H1 (cell line): Measurements from ENCODE around the gene BRAT1. TPM values are rescaled to one million over a fixed set of nuclear protein-coding genes. Genes with fewer than 3 reads are reported as not detected.

Source experiments
- CTCF ChIA-PET: fragments of 300-600 bp; sonication (Branson Sonifier 250); formaldehyde crosslinking; loops from one replicate; lab custom pipeline; 2021; ENCODE audit not compliant: partially characterized antibody; lab: Charles Lee
- POLR2A ChIA-PET: fragments of 300-600 bp; sonication (Branson Sonifier 250); formaldehyde crosslinking; loops from one replicate; lab custom pipeline; 2021; ENCODE audit warnings: inconsistent platforms; ENCODE audit not compliant: partially characterized antibody; lab: Charles Lee
- DNase-seq, 2 experiments: peaks; one replicate each; pipeline versions ENCODE4 v3.0.0 to v3.0.0-alpha.2; 2010 to 2022; ENCODE audit warnings: low spot score in 2 of 2, low read depth in 1 of 2, mixed read lengths in 1 of 2
- FAIRE-seq: peaks from 2 replicates; lab custom pipeline; 2011; peaks lifted over from hg19 to GRCh38; lab: Jason Lieb, UNC
- H2AFZ ChIP-seq: 2 replicates; pipeline ENCODE4 v1.8.1; 2012; ENCODE audit warnings: low read length, inconsistent platforms
- H2AK5ac ChIP-seq: 2 replicates; pipeline ENCODE4 v1.6.1; 2013; ENCODE audit warnings: low read depth, low read length
- H2BK120ac ChIP-seq: replicated peaks from 2 replicates; pipeline ENCODE3; 2013; ENCODE audit warnings: low read depth, low read length, inconsistent platforms
- H2BK12ac ChIP-seq: 2 replicates; pipeline ENCODE4 v1.6.1; 2013; ENCODE audit warnings: low read depth, low read length
- H2BK15ac ChIP-seq: 2 replicates; pipeline ENCODE4 v1.6.1; 2013; ENCODE audit warnings: low read length
- H2BK20ac ChIP-seq: 2 replicates; pipeline ENCODE4 v1.6.1; 2013; ENCODE audit warnings: low read length
- H2BK5ac ChIP-seq: 2 replicates; pipeline ENCODE4 v1.6.1; 2013; ENCODE audit warnings: low read depth, low read length
- H3K14ac ChIP-seq: 2 replicates; pipeline ENCODE4 v1.6.1; 2013; ENCODE audit warnings: inconsistent platforms; ENCODE audit not compliant: insufficient read length
- H3K18ac ChIP-seq: 2 replicates; pipeline ENCODE4 v1.6.1; 2013; ENCODE audit warnings: low read length; ENCODE audit errors: extremely low read depth
- H3K23ac ChIP-seq: 2 replicates; pipeline ENCODE4 v1.6.1; 2013; ENCODE audit warnings: inconsistent platforms; ENCODE audit not compliant: insufficient read length
- H3K23me2 ChIP-seq: 2 replicates; pipeline ENCODE4 v1.6.1; 2013; ENCODE audit warnings: low read depth, low read length
- H3K27ac ChIP-seq: 2 replicates; pipeline ENCODE4 v1.6.1; 2011; ENCODE audit warnings: low read depth, low read length, inconsistent platforms
- H3K27me3 ChIP-seq, 4 experiments: replicated peaks in 1 of 4; 1 replicate in 1 of 4; 2 replicates in 3 of 4; pipeline versions ENCODE4 v1.6.1 to v1.8.1; 2011 to 2013; ENCODE audit warnings: low read length in 3 of 4, mild to moderate bottlenecking in 3 of 4, inconsistent platforms in 2 of 4, mixed read lengths in 2 of 4, moderate library complexity in 1 of 4; ENCODE audit not compliant: control insufficient read depth in 3 of 4, insufficient read depth in 3 of 4; ENCODE audit errors: extremely low read depth in 1 of 4
- H3K36me3 ChIP-seq, 4 experiments: 2 replicates each; pipeline versions ENCODE4 v1.6.1 to v1.8.1; 2011 to 2013; ENCODE audit warnings: mild to moderate bottlenecking in 4 of 4, low read length in 3 of 4, moderate library complexity in 2 of 4, control low read depth in 1 of 4, inconsistent platforms in 1 of 4; ENCODE audit not compliant: insufficient read depth in 4 of 4, control insufficient read depth in 2 of 4
- H3K4ac ChIP-seq: replicated peaks from 2 replicates; pipeline ENCODE3; 2013; ENCODE audit warnings: low read length, low read depth, mixed read lengths, inconsistent platforms; ENCODE audit not compliant: insufficient read length
- H3K4me1 ChIP-seq, 4 experiments: replicated peaks in 1 of 4; 1 replicate in 1 of 4; 2 replicates in 3 of 4; pipeline versions ENCODE4 v1.6.1 to v1.8.1; 2011 to 2013; ENCODE audit warnings: low read length in 3 of 4, inconsistent platforms in 2 of 4, mixed read lengths in 1 of 4; ENCODE audit not compliant: insufficient read depth in 4 of 4, control insufficient read depth in 3 of 4
- H3K4me2 ChIP-seq, 2 experiments: 2 replicates each; pipeline versions ENCODE4 v1.6.1 to v1.8.1; 2011 to 2013; ENCODE audit warnings: low read depth in 2 of 2, low read length in 2 of 2, control low read depth in 1 of 2, inconsistent platforms in 1 of 2, mild to moderate bottlenecking in 1 of 2; ENCODE audit not compliant: insufficient read depth in 1 of 2
- H3K4me3 ChIP-seq, 4 experiments: fragments of 200-600, 300-600 bp in 1 of 4; sonication (generic), shearing (Covaris generic), sonication (Bioruptor Twin) in 1 of 4; 2 replicates each; pipeline versions ENCODE4 v1.5.1 to v1.8.1; 2011 to 2016; ENCODE audit warnings: low read length in 4 of 4, low read depth in 3 of 4, control low read depth in 2 of 4, inconsistent platforms in 2 of 4, mild to moderate bottlenecking in 2 of 4, mixed read lengths in 1 of 4, moderate library complexity in 1 of 4; ENCODE audit not compliant: insufficient read depth in 2 of 4; ENCODE audit errors: extremely low read depth in 1 of 4
- H3K56ac ChIP-seq: replicated peaks from 2 replicates; pipeline ENCODE3; 2013; ENCODE audit warnings: low read depth, mild to moderate bottlenecking, mixed read lengths, low read length, inconsistent platforms; ENCODE audit not compliant: insufficient read length
- H3K79me1 ChIP-seq: 2 replicates; pipeline ENCODE4 v1.6.1; 2013; ENCODE audit warnings: low read depth, low read length, control low read depth
- H3K79me2 ChIP-seq, 2 experiments: 2 replicates each; pipeline versions ENCODE4 v1.6.1 to v1.8.1; 2012 to 2013; ENCODE audit warnings: low read length in 2 of 2, mild to moderate bottlenecking in 2 of 2, inconsistent platforms in 1 of 2; ENCODE audit not compliant: insufficient read depth in 2 of 2, control insufficient read depth in 1 of 2
- H3K9ac ChIP-seq, 4 experiments: replicated peaks in 1 of 4; 1 replicate in 1 of 4; 2 replicates in 3 of 4; pipeline versions ENCODE4 v1.6.1 to v1.8.1; 2011 to 2013; ENCODE audit warnings: low read depth in 3 of 4, low read length in 3 of 4, control low read depth in 2 of 4, mild to moderate bottlenecking in 2 of 4, moderate library complexity in 2 of 4, inconsistent platforms in 1 of 4; ENCODE audit errors: extremely low read depth in 1 of 4
- H3K9me3 ChIP-seq, 2 experiments: 2 replicates each; pipeline versions ENCODE4 v1.6.1 to v1.8.1; 2012 to 2013; ENCODE audit warnings: mild to moderate bottlenecking in 2 of 2, moderate library complexity in 2 of 2, control low read depth in 1 of 2, inconsistent platforms in 1 of 2, low read depth in 1 of 2, low read length in 1 of 2, mixed read lengths in 1 of 2; ENCODE audit not compliant: insufficient read depth in 2 of 2
- H4K20me1 ChIP-seq, 2 experiments: replicated peaks in 1 of 2; 2 replicates each; pipeline versions ENCODE3 to v1.8.1; 2011 to 2013; ENCODE audit warnings: inconsistent platforms in 2 of 2, low read length in 2 of 2, mild to moderate bottlenecking in 1 of 2; ENCODE audit not compliant: insufficient read depth in 2 of 2, control insufficient read depth in 1 of 2
- H4K5ac ChIP-seq: 2 replicates; pipeline ENCODE4 v1.6.1; 2013; ENCODE audit warnings: low read length, low read depth, mixed read lengths, inconsistent platforms; ENCODE audit not compliant: insufficient read length
- H4K8ac ChIP-seq: 2 replicates; pipeline ENCODE4 v1.8.0; 2013; ENCODE audit warnings: mild to moderate bottlenecking, moderate library complexity, low read length, inconsistent platforms; ENCODE audit not compliant: insufficient read depth; ENCODE audit errors: extremely low read depth
- H4K91ac ChIP-seq: replicated peaks from 2 replicates; pipeline ENCODE3; 2013; ENCODE audit warnings: low read length, mixed read lengths, inconsistent platforms; ENCODE audit not compliant: insufficient read length
- ATF2 ChIP-seq: IDR thresholded peaks from 2 replicates; pipeline ENCODE4 v1.6.1; 2012; ENCODE audit warnings: low read length, inconsistent platforms
- CBX5 ChIP-seq: fragments of 300-800, 300-1000 bp; sonication (generic); IDR thresholded peaks from 2 replicates; pipeline ENCODE4 v1.7.1; 2016; ENCODE audit warnings: antibody characterized with exemption, low read length, low read depth
- CEBPB ChIP-seq: IDR thresholded peaks from 2 replicates; pipeline ENCODE4 v1.6.1; 2012; ENCODE audit warnings: low read depth, low read length
- CREB1 ChIP-seq: IDR thresholded peaks from 2 replicates; pipeline ENCODE4 v1.6.1; 2012; ENCODE audit warnings: inconsistent platforms
- MAFK ChIP-seq: IDR thresholded peaks from 2 replicates; pipeline ENCODE4 v1.6.1; 2012; ENCODE audit warnings: low read depth, mild to moderate bottlenecking, improper control_type of control experiment, low read length
- RFX5 ChIP-seq: IDR thresholded peaks from 2 replicates; pipeline ENCODE4 v1.6.1; 2011; ENCODE audit warnings: low read depth, low read length, improper control_type of control experiment, borderline replicate concordance
- SRF ChIP-seq: IDR thresholded peaks from 2 replicates; pipeline ENCODE4 v1.6.1; 2011; ENCODE audit warnings: mild to moderate bottlenecking, low read depth, low read length, moderate library complexity
- TAF1 ChIP-seq: IDR thresholded peaks from 2 replicates; pipeline ENCODE4 v1.6.1; 2011; ENCODE audit warnings: mild to moderate bottlenecking, low read depth, low read length
- USF2 ChIP-seq: IDR thresholded peaks from 2 replicates; pipeline ENCODE4 v1.6.1; 2011; ENCODE audit warnings: low read length, improper control_type of control experiment
- WGBS, 2 experiments: shearing (Covaris generic) in 1 of 2; methylation state at CpG; one replicate each; pipeline versions ENCODE4 v1.1.6 to v1.1.7; 2013 to 2015; ENCODE audit warnings: low lambda C conversion rate in 2 of 2, mixed read lengths in 2 of 2, inconsistent platforms in 1 of 2, low coverage in 1 of 2, missing lambda C conversion rate in 1 of 2; ENCODE audit not compliant: insufficient replicate concordance in 2 of 2, insufficient coverage in 1 of 2, insufficient read length in 1 of 2; ENCODE audit errors: extremely low coverage in 1 of 2, missing lambda C conversion rate in 1 of 2; 5-methylcytosine and 5-hydroxymethylcytosine counted together
- polyA plus RNA-seq, 7 experiments: library from polyadenylated mRNA; depleted of rRNA in 3 of 7; stranded (reverse) in 5 of 7; unstranded in 2 of 7; fragments of >200 nt in 5 of 7; fragments of 200-250 nt in 2 of 7; gene quantifications; 1 replicate in 5 of 7; 2 replicates in 1 of 7; 4 replicates in 1 of 7; pipeline versions ENCODE4 v1.2.1 to v1.2.3, GENCODE V29; 2011 to 2013; ENCODE audit warnings: missing spikeins in 2 of 7, mixed read lengths in 2 of 7
- total RNA-seq: library from RNA; stranded (reverse); fragmentation: NEBNext Ultra II Directional; extraction: Animal tissue kit (Norgen Biotek cat#: 25700); gene quantifications from 2 replicates; pipeline ENCODE4 v1.2.1, GENCODE V29; 2021

Gene BRAT1
- total and polyA plus RNA-seq, 2 of the 8 experiments (the other 6 are each of a cell fraction or from before 2014, with no cell fraction given): 36.8 to 42.3 TPM

DNA sequence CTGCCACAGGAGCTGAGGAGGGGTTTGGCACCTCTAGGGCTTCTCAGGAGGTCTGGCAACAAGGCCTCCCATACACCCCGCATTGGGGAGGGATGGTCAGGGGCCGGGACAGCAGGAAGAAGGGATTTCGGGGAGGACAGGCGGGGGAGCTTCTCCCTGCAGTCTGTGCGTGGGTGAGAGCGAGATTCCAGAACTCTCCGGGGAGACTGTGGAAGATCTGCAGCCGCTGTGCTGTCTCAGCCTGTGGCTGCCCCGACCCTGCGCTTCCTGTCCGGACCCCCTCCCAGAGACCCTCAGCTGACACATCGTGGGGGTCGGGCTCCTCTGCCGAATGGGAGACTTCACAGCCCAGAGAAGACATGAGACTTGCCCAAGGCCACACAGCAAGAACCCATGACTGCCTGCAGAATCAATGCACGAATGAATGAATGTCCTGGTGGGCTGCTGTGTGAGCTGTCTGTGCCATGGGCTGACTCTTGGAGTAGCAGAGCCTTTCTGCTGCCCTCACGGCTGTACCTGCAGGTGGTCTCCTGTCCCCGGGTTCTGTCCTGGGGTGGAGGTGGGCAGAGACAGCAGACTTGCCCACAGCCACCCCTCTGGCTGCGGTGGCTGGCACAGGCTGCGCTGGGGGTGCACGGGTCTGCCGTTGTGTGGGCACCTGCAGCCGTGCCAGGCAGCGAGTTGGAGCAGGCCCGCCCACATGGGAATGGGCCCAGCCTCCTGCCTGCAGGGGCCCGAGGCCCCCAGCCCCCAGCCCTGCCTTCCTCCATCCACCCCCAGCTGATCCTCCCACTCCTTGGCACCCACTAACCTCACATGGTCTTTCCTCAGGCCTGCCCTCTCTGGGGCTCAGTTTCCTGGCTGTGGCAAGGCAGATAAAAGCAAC lies 52.0 kb downstream of the BRAT1 start:
- Histone ChIP-seq H3K79me2 (no peaks in the 10 kb centered on the region), H3K79me1 (no peaks in the 10 kb centered on the region; the same call in 1 of the 2 replicates), H2AK5ac (no peak overlapping the region), H3K4me3 (no peak overlapping the region), H4K5ac (no peak overlapping the region), H3K23me2 (no peaks in the 10 kb centered on the region), H2BK5ac (0 out of 2 replicates have a peak overlapping the region, but pooled peaks have one; percentile 35), H3K23ac (no peak overlapping the region), H3K56ac (no peak overlapping the region), H3K18ac (no peak overlapping the region), H3K4me2 (no peak overlapping the region), H2BK120ac (no peak overlapping the region), H3K14ac (no peak overlapping the region), H3K27ac (no peak overlapping the region), H4K91ac (no peak overlapping the region), H2BK15ac (peak overlapping the region; percentile 92; the same call in 1 of the 2 replicates), H4K8ac (no peak overlapping the region), H2BK20ac (no peak overlapping the region), H2BK12ac (no peak overlapping the region), H3K9ac (no peak overlapping the region), H3K27me3 (no peaks in the 10 kb centered on the region), H3K4me1 (peaks cover 0 to 28% (median 22%) of the 10 kb centered on the region in 4 experiments; a peak in 6 of 7 replicates), H3K4ac (no peak overlapping the region), H4K20me1 (no peaks in the 10 kb centered on the region), H3K9me3 (no peaks in the 10 kb centered on the region), H3K36me3 (no peaks in the 10 kb centered on the region), H2AFZ (no peak overlapping the region)
- no peak for FAIRE-seq
- DNase-seq: no peak
- ChIA-PET POLR2A (interaction anchor here (0.5 to 3.9 kb wide), 3 partner anchors 15 to 36 kb away, joined by 3 to 16 read pairs (median 3); no protein-coding TSS in a partner anchor), CTCF (interaction anchor here (0.6 to 8.5 kb wide), 4 partner anchors 9 to 53 kb away, joined by 3 to 67 read pairs (median 5); no protein-coding TSS in a partner anchor)
- 91% methylated on average over 24 of the region's 25 CpGs; no CpG with 5 or more reads in 1 of the 2 experiments for WGBS, 2 experiments
- TF ChIP-seq SRF (no peak), RFX5 (no peak), CREB1 (no peak), MAFK (no peak), CEBPB (no peak), TAF1 (no peak), CBX5 (no peak), ATF2 (no peak), USF2 (no peak)
